Activated T-cell treated with anti-CD3 and anti-CD28 coated beads for 48 hours (primary cell): ENCODE data around the gene SP100.
"Not testable (repeated sequence)": the region's sequence is repeated elsewhere in the genome, so short reads cannot be mapped to it uniquely, and the experiment has no call there.

Source experiments
- DNase-seq: peaks from one replicate; pipeline ENCODE4 v3.0.0-alpha.2; 2020; ENCODE audit warnings: low read depth

The SP100 gene

DNA sequence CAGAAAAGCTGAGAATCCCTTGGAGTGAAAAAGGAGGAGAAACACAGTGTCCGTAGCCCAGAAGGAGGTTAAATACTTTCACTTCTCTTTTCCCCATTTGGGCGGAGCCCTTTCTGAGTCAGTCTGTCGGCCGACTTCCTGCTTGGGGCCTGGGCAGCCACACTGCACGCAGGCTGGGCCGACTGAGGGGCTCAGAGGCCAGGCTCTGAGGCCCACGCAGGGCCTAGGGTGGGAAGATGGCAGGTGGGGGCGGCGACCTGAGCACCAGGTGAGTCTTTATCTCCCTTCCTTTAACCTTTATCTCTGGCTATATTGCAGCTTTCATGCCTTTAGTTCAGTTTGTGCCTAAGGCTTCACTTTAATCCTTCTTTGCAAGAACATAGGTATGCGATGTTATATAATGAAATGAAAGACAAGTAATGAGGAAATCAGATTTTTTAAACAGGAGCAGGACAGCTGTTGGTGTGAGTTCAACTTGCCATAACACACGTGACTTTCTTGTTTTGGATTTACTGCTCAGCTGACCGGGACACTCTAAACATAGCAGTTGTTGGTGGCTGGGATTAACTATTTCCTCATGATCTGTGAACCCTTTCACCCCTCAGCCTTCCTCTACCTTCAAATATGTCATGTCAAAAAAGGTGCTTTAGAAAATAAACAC, at the start of gene SP100:
Gene SP100 (plus strand): TSS at position 141 of the 661 bp plus-strand sequence. CDS start 96 bp downstream, at position 237.
- peak; percentile 65 for DNase-seq

DNA sequence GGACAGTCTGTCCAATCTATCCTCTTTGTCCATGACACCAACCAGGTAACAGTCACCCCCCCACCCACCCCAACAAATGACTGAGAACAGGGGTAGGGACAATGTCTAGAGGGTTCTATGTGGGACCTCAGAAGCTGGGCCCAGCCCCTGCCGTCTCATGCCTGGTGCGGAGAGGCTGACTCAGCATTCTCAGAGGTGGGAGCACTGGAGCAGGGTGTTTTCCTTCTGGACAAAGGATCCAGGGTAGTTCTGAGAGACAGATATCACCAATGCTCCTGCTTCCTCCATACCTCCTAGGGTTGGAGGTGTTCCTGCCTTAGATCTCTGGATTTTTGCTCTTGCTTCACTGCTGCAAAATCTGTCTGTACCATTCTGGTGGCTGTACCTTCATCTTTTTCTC, 33.9 kb upstream of the SP100 start:
- DNase-seq, result no peak

DNA sequence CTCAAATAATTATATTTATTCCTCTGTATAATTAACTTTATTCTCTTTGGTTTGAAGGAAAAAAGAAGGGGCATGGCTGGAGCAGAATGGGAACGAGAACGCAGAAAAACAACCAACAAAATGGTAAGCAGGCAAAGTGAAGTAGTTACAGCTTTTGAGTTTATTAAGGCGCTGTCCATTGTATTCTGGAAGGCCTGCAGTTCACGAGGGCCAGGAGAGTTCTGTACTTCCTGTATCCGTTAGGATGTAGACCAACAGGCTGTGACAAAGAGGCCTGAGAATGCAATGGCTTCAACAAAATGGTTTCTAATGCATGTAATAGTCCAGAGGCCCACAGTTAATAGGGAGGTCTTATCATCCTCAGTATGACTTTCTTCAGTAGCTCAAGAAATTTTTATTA, 32.5 kb upstream of the SP100 start:
- no peak for DNase-seq

DNA sequence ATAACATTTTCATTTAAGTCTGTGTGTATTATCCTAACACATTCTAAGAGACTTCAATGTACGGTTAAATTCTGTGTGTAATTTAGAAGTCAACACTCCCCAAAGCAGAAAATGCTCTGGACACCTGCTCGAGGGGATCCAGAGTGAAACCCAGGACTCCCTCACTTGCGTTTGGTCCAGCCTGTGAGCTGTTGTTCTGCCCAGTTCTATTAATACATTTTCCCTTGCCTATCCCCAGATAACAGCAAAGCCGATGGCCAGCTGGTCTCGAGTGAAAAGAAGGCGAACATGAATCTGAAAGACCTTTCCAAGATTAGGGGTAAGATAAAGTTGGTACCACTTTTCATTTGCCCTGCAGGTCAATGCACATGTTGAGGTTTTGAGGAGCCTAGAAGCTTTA, 31.0 kb upstream of the SP100 start:
- DNase-seq, result no peak

DNA sequence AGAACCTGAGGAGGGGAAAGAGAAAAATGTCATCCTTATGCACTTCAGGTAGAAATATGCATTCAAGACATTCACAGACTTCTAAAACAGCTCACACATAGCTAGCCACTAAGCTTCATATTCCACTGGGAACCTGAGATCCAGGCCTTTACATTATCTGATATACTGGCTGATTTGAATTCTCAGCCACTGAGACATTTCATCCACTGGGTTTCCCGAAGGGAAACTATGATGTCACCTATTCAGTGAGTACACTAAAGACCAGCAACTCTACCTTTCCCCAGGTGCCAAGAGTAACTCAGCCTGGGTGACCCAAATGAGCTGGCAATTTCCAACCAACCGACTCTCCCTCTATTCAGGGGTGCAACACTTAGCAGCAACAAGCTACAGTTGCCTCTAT, 21.7 kb upstream of the SP100 start:
- DNase-seq, result no peak

DNA sequence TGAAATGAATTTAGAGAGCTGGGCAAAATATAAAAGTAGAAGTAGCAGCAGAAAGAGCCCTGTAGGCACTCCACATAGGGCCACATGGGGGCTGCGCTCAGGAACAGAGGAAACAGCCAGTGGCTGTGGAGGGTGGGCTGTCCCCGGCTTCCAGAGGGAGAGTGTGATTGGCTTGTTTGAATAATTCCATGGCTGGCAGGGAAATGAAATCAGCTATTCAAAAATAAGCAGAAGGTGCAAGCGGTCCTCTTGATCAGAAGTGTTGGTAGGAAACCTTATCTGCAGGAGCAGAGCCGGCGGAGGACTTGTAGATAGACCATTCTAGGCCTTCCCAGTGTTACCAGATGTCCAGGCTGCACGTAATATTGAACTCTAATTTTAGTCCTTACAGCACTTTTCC, 17.3 kb upstream of the SP100 start:
- not testable (repeated sequence) for DNase-seq

DNA sequence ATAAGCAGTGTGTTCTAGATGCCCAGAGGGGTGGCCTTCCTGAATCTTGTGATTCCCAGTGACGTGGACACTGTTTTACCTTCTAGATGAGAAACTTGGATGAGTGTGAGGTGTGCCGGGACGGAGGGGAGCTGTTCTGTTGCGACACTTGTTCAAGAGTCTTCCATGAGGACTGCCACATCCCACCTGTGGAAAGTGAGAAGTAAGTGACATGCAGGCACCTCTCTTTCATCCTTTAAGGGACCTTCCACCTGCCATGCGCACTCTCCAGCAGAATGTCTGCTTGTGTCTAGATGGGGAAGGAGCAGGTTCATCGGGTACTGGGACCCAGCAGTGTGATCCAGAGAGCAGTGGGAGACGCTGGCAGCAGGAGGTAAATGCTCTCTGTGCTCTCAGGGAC, 16.0 kb upstream of the SP100 start:
- no peak for DNase-seq

DNA sequence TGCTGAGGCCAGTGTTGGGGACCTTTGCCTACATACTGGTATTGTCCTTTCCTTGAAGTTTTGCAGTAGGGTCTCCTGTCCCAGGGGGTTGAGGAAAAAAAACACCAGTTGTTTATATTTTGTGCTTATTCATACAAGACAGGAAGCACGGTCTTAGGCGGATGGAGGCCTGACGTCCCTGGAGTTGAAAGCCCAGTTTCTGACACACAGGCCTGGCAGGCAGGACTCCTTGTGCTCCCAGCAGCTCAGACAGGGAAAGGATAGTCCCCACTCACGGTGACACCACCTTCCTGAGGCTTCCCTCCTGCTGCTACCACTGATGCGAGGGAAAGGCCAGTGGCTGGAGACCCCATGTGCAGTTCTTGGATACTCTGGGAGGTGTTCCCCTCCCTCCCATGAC, 15.5 kb upstream of the SP100 start:
- no peak for DNase-seq

DNA sequence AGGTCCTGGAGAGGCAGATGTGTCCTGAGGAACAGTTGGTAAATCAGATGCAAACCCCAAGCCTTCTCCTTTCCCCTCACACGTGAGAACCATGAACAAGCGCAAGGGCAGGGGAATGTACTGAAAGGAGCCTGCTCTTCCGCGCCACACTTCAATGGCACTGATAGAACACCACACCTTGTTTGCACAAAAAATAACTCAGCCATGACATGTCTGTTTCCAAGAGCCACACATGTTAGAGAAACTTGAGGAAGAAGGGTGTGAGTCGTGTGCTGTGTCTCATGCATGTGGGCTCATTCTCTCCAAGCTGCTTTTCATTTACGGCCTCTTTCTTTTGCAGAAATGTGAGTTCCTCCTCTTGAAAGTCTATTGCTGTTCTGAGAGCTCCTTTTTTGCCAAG, 15.0 kb upstream of the SP100 start:
- DNase-seq, result not testable (repeated sequence)

DNA sequence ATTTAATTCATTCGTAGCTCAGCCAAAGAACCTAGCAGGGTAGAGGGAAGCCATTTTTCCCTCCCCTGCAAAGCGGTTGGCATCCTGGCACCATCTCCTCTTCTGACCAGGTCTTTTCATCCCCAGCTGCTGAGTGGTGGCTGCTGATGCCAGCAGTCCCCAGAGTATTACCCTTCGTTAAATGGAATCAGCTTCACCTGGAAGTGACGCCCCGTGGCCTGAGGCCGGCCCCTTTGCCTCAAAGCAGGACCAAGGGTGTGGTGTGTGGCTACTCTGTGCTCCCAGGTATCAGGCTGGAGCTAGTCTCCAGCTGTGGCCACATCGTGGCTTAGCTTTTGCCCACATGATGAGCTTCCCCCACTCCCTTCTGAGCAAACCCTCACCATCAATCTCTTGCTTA, 12.3 kb upstream of the SP100 start:
- DNase-seq, result no peak

DNA sequence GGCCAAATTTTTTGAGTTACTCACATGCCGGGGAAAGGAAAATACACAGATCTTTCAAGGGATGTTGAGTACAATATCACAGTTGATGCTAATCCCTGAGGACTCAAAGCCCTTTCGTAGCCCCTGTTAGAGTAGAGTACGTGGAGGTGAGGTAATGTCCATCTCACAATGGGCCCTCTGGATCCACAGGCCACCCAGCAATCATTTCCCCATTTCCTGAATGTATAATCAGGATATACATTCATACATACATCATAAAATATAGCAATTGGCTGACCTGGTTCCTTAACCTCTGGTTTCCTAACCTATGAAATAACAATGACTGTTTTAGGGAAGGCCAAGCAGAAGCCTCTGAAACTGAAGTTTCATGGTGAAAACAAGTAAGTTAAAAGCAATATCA, 10.2 kb upstream of the SP100 start:
- no peak for DNase-seq

DNA sequence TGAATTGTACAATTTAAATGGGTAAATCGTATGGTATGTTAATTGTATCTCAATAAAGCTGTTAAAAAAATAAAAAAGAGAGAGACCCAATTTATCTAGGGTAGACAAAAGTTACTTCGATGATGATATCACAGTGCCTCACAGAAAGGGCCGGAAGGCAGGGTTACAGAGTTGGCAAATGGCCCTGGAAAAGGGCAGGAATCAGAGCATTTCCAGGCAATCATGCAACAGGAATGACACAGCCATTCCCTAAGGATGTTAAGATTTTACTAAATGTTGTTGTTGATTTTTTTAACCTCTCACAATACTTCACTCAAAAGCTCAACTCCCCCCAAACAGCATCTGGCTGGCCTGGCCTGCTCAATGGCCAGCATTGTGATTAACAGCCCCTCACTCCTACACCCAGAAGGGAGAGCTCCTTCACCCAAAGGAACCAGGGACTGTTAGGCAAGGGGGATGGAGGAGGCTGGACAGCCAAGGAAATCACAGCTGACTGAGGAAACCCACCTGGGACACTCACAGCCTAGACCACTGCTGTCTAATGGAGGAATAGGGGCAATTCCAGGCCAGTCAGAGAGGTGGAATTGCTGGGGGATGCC, 7.7 kb upstream of the SP100 start:
- no peak for DNase-seq

DNA sequence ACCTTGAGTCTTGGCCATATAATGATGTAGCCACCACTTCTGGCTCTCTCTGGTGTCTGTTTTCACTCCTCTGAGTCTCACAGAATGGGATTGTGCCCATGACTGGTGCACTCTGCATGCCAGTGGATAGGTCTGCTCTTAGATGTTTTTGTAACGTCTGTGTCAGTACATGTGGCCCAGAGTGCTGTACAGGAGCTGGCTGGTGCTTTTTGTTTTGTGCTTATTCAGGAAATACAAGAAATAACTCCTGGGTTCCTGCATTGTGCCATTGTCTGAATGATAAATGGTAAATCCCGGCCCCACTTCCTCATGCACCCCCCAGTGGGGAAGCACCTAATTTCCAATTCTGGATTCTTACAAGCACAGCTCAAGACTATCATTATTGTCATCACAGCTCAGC, 6.7 kb upstream of the SP100 start:
- DNase-seq, result not testable (repeated sequence)

DNA sequence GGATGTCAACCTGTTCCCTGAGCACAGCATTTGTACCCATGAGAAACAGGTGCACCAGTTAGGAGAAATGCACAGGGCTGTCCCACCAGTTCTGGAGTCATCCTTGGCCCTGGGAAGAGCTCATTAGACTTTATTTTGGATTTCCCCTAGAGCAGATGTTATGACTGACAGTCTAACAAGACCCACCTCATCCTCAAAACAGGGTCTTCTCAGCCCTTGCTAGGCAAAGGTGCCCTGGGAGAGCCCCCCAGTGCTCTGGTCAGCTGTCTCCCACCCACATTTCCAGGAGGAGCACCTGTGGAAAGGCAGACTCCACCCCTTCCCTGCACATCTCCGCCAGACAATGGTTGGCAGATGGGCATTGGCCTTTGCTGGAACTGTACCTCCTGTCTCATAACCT, 5.7 kb upstream of the SP100 start:
- no peak for DNase-seq

DNA sequence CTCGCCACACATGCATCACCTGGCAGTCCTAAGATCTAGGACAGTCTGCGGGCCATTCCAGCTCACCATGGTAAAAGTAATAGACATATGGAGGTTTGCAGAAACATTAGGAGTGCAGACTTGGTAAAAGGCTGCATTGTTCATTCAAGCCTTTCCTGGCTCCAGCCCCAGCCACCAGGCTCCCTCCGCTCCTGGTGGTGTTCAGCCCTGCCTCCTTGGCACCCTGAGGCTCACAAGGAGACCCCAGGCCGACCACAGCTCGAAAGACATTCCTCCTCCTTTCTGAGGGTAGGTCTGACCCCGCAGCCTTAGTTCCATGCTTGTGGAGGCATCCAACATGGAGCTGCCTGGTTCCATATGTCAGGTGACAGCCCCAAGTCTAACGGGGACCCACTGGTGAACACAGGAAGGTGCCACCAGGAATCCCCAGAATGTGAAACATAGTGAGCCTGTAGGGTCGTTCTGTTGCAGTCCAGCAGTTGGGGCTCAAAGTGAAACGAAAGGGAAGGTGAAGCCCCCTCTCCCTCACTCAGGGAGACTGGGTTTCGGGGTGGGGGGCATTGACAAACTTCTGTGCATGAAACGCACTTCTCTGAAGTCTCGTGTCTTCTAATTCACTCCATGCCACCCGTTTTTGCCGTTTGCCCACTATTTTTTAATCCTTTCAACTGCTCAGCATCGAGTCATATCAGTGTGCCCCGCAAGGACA, 5.0 kb upstream of the SP100 start:
- DNase-seq, result no peak

DNA sequence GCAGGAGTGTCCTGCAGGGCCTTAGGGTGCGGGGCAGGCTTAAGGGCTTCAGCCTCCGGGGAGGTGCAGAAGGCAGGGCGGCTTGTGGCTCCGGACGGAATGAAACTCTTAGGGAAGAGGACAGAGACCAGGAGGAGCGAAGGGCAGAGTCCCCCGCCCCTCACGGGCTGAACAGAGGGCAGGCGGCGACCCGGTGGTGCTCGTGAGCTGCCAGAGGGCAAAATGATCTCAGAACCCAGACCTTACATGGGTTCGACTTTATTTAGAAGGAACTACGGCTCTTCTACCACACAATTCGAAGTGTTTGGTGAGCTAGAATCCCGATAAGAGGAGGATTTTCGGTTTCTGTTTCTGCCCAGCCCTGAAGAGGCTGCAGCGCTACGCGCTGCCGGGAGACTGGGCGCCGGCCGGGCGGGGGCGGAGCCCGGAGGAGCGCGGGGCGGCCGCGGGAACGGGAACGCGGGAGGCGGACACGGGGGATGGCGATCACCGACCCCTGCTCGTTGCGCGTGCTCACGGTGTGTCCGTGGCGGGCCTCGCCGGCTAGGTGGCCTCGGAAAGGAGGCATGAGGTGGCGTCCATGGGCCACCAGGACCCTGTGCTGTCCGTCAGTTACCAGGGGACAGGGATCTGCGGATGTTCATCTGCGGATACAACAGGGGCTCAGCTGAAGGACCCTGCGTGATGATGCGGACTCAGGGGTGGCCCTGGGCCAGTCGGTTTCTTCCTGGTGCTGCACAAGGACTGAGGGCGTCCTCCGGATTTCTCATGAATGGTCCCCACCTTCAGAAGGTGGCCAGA, 4.2 kb upstream of the SP100 start:
- peak; percentile 58 for DNase-seq

DNA sequence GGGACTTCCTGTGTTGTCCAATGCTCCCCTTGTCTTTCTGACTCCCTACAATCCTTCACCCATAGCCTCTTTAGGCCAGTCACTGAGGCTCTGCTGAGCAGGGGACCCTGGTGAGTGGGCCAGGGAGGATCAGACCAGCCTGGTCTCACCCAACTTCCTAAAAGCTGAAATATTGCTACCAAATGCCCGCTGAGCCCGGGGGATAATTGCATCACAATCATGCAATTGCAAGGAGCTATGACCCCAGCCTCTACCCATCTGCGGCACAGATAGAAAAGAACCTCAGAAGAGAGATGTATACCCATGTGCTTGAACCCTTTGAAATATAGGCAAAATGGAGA, 3.7 kb upstream of the SP100 start:
- DNase-seq, result no peak

DNA sequence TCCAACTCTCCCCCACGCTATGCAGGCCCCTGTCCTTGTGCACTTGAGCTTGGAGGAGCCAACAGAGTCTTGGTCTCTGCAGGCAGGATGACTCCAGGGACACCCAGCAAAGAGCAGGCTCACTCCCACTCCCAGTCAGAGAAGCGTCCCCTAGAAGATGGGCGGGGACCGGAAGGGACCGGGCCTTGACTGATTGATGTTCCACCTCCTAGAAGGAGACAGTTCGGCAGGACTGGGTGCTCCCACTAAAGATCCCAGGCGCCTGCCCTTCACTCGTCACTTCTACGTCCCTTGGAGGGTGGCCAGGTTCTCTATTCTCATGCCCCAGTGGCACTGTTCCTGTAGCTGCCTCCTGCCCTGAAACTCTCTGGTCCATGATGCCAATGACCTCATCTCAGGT, 3.2 kb upstream of the SP100 start:
- DNase-seq, result no peak

DNA sequence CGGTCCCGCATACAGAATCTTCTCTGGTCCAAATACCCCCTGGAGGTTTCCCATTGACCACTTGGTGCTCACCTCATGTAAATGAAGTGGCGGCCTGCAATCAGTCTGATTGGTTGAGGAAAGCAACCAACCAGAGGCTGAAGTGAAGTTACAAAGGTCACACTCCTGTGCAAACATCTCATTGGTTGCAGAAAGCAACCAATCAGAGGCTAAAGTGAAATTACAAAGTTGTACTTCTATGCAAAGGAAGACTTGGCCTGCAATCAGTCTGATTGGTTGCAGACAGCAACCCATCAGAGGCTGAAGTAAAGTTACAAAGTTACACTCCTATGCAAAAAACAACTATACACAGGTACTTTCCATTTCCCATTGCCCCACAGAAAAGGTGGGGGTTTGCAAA, 2.5 kb upstream of the SP100 start:
- no peak for DNase-seq

DNA sequence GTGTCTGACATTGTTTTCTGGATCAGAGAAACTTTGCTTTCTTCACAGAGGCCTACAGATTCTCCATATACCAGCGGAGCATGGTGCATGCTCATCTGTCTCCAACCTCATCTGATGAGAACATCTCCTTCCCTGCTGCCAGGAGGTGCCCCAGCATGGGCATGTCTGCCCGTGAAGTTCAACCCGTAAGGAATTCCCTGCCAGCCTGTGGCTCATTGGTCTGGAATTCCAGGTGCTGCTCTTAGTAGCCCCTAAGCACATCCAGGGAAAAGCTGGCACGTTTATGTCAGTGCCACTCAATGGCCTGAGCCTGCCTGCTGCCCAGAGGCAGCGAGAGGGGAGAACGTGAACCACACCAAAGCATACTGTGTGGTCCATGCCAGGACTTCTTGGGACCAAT, 1.7 kb upstream of the SP100 start:
- DNase-seq, result no peak

DNA sequence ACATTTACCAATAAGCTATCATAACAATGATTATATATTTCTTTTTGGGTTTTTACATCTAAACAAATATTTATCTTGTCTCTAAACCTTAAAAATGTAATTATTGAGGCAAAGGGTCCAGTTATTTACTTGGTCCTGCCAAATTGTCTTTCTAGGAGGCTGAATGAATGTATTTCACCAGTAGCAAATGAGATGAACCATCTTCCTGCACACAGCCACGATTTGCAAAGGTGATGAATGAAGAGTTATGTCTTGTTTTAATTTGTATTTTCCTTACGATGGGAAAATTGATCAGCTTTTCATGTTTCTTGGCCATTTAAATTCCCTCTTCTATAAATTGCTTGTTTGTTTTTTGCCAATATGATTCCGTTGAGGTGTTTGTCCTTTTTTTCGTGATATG, 1.4 kb downstream of the SP100 start:
- no peak for DNase-seq

DNA sequence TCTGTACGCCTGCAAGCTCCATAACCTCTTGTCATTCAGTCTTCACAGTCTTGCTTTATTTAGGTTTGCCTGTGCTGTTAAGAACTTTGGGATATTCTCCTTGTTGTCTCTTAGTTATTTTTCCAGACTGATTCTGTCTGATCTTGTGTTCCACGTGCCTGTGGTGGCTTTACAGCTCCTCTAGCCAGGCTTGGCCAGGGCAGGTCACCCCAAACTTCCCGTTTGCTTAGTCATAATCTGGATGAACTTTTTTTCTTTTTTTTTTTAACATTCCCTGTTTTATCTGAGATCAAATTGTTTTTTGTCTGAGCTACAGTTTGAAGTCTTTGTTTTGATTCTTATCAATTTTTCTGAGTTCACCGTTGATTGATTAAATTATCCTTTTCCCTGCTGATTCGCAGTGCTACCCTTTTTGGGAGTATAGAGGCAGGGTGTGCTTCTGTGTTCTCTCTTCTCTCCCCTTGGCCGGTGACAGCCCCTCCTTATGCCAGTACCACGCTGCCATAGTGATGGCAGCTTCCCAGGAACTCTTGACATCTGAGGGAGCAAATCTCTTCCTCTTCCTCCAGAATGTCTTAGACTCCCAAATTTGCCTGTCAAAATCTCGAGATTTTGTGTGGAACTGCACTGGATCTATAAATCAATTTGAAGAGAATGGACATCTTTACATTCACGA, 2.5 kb downstream of the SP100 start:
- no peak for DNase-seq
